Ishikawa (cell line): ENCODE data around the gene QSOX2.
A peak's percentile ranks its signal among the peaks of the same experiment; 100 is the strongest.

Experiments used
- CEBPB ChIP-seq: IDR thresholded peaks from 2 replicates; pipeline ENCODE4 v1.6.1; 2012
- CREB1 ChIP-seq: IDR thresholded peaks from 2 replicates; pipeline ENCODE4 v1.6.1; 2012; ENCODE audit warnings: low read depth
- EGR1 ChIP-seq: IDR thresholded peaks from 2 replicates; pipeline ENCODE4 v1.6.1; 2012
- EP300 ChIP-seq: IDR thresholded peaks from 2 replicates; pipeline ENCODE4 v1.6.1; 2012; ENCODE audit warnings: borderline replicate concordance
- NFIC ChIP-seq: IDR thresholded peaks from 2 replicates; pipeline ENCODE4 v1.6.1; 2012
- RAD21 ChIP-seq: IDR thresholded peaks from 2 replicates; pipeline ENCODE4 v1.6.1; 2012; ENCODE audit warnings: low read depth
- REST ChIP-seq: IDR thresholded peaks from 2 replicates; pipeline ENCODE4 v1.6.1; 2012; ENCODE audit warnings: low read depth, mild to moderate bottlenecking
- TAF1 ChIP-seq: IDR thresholded peaks from 2 replicates; pipeline ENCODE4 v1.6.1; 2012; ENCODE audit warnings: low read depth, mild to moderate bottlenecking
- TCF12 ChIP-seq: IDR thresholded peaks from 2 replicates; pipeline ENCODE4 v1.6.1; 2012; ENCODE audit warnings: low read depth
- TEAD4 ChIP-seq: IDR thresholded peaks from 2 replicates; pipeline ENCODE4 v1.6.1; 2012
- YY1 ChIP-seq: IDR thresholded peaks from 2 replicates; pipeline ENCODE4 v1.6.1; 2012; ENCODE audit warnings: low read depth
- ZBTB7A ChIP-seq: IDR thresholded peaks from 2 replicates; pipeline ENCODE4 v1.6.1; 2012; ENCODE audit warnings: low read depth
- TF ChIP-seq, protein P1 (sequence below): IDR thresholded peaks from 2 replicates; pipeline ENCODE4 v1.6.1; 2012
- TF ChIP-seq, protein P2 (sequence below): IDR thresholded peaks from 2 replicates; pipeline ENCODE4 v1.6.1; 2012

QSOX2 gene

GRCh38 chr9:136205707-136205992 is 40.0 kb downstream of the QSOX2 start:
- TF ChIP-seq CREB1 (no peak), ZBTB7A (no peak), RAD21 (no peak), EGR1 (no peak), TAF1 (no peak), NFIC (no peak), CEBPB (no peak), EP300 (no peak), YY1 (no peak), TCF12 (no peak)
- TF ChIP-seq, protein P1, sequence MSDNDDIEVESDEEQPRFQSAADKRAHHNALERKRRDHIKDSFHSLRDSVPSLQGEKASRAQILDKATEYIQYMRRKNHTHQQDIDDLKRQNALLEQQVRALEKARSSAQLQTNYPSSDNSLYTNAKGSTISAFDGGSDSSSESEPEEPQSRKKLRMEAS: no peak
- TF ChIP-seq, protein P2, sequence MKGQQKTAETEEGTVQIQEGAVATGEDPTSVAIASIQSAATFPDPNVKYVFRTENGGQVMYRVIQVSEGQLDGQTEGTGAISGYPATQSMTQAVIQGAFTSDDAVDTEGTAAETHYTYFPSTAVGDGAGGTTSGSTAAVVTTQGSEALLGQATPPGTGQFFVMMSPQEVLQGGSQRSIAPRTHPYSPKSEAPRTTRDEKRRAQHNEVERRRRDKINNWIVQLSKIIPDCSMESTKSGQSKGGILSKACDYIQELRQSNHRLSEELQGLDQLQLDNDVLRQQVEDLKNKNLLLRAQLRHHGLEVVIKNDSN: no peak

DNA sequence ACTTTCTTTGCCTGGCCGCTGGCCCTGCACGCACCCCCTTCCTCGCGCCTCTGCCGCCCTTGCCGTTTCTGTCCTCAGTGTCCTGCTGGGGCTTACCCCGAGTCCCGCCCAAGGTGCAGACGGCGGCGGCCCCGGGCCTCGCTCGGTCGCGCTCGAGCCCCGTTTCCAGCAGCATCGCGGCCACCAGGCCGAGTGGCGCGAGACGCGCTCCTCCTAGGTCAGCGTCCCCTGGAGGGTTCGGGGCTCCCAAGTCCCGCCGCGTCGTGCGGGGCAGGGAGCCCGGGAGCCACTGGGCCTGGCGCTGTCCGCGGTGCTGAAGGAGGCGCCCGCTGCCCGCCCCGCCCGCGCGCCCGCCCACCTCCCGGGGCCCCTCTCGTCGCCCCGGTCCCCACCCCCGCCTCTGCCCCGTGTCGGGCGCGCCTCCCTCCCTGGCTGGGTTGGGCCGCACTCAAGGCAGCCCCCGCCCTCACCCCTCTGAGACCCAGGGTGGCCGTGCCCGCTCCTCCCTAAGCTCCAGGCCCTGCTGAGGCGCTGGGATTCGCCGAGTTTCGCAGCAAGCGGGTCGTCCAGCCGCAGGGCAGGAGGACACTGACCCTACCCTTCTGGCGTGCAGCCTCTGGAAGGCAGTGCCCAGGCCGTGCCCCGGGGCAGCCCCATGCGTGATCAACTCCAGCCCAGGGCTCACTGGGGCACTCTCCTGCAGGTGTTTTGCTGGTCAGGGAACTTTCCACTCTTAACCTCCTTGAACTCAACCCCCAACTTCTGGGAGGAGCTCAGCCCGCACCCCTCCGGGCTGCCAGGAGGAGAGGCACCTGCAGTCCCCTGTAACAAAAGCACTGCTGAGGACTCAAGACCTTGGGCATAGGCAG is 40.5 kb downstream of the QSOX2 start, which contains the start of gene LHX3:
Gene LHX3, minus strand, starts transcription at position 291 of the 869 bp plus-strand sequence. Its CDS starts 116 bp downstream, at position 175.
- TF ChIP-seq TEAD4: no peak
- TF ChIP-seq ZBTB7A: 0 out of 2 replicates have a peak, but pooled peaks have one; percentile 29
- TF ChIP-seq TAF1: no peak
- peak; percentile 87 for TF ChIP-seq REST

DNA sequence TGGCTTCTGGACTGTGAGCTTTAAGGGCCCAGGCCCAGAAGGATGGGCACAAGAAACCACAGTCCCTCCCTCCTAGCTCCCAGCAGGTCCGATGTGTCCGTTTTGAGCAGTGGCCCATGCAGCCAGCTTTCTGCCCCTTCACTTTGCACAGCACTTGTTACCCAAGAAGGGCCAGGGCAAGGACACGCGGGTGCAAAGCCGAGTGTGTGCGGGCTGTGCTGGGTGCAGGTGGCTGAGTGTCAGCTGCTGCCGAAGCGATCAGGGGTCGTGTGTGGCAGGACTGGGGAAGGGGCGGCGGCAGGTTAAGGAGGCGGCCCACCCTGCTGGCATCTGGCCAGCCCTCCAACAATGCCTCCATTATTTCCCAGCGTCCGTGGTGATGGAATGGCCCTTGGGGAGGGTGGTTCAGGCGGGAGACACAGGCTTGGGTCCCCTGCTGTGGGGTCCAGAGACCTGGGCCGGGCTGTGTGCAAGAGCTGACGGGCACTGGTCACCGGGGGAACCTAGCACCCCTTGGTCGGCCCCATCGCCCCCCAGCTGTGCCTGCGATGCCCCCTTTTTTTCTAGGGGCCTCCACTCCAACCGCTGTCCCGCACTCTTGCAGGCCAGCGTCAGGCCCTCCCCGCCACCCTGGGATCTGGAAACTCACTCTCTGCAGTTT is 41.3 kb downstream of the QSOX2 start:
- TF ChIP-seq REST (peak; percentile 9; the same call in 1 of the 2 replicates), TEAD4 (no peak), NFIC (0 out of 2 replicates have a peak, but pooled peaks have one; percentile 6)

DNA sequence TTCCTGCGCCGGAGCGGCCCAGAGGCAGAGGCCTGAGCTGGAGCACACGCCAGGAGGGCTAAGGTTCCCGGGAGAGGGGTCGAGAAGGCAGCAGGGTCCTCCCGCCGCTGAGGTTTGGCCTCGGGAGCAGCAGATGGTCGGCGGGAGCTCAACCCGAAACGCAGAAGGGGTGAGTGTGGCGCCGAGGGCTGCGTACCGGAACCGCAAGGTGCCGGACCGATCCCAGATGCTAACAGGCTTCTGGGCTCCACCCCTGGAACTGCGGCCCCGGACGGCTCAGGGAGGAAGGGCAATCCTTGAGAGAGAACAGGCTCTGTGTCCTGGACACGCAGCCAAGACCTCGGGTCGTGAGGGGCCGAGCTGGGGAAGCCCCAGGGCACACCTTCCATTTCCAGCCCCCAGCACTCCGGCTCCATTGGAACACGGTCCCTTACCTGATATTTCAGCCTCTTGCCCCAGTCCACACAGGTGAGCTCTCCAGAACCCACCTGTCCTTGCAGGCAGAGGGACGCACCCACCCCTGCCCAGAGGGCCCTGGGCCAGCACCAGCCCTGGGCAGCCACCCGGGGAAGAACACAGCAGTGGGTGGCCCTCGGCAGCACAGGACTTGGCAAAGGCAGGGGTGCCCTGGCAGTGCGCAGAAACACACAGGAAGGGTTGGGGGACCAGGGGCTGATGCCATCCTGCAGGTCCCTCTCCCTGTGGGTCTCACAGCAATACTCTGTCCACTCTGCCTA is 42.0 kb downstream of the QSOX2 start:
- no peak for TF ChIP-seq YY1
- TF ChIP-seq CREB1: no peak
- TF ChIP-seq, protein P2: no peak
- 0 out of 2 replicates have a peak, but pooled peaks have one; percentile 3 for TF ChIP-seq REST
- TF ChIP-seq RAD21: no peak
